NCI-H446 (cell line): ENCODE measurements around the gene ELOVL5.
A peak's percentile ranks its signal among the peaks of the same experiment; 100 is the strongest.
"Not testable (repeated sequence)": the region's sequence is repeated elsewhere in the genome, so short reads cannot be mapped to it uniquely, and the experiment has no call there.

Experiments used
- DNase-seq, 2 experiments: peaks; one replicate each; lab custom pipeline; 2025; lab: John Stamatoyannopoulos, UW

The ELOVL5 gene

DNA sequence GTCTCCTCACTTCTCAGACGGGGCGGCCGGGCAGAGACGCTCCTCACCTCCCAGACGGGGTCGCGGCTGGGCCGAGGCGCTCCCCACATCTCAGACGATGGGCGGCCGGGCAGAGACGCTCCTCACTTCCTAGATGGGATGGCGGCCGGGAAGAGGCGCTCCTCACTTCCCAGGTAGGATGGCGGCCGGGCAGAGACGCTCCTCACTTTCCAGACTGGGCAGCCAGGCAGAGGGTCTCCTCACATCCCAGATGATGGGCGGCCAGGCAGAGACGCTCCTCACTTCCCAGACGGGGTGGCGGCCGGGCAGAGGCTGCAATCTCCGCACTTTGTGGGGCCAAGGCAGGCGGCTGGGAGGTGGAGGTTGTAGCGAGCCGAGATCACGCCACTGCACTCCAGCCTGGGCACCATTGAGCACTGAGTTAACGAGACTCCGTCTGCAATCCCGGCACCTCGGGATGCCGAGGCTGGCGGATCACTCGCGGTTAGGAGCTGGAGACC lies 43.2 kb downstream of the ELOVL5 start:
- DNase-seq: not testable (repeated sequence)

GRCh38 chr6:53304953-53305352 lies 43.8 kb downstream of the ELOVL5 start:
- not testable (repeated sequence) for DNase-seq

DNA sequence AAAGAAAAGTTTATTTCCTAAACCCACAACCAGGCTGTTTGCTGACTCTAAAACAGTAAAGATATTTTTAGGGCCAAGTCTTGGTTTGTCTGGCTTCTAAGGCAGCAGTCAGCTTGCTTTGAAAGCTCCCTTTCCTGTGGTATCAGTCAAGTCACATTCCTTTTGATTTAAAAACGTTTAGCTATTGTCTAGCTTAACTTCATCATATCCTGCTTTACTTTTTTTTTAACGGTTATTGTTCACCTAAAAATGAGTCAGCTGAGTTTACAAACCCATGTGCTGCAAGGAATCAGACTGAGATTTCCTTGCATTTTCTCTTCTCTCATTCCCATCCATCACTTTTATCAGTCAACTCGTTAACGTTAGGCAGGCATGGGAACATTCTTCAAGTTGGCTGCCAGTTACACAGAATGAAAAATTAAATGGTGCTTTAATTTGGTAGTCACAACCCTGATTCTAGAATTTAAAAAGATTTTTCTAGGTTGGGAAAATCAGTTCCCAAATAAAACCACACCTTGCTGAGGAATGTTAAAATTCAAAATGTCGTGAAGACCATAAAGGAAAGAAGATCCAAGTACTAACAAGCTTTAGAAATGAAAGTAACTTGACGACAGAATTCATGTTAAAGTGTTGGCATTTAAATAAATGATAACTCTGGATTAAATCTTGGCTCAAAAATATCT lies 45.9 kb downstream of the ELOVL5 start:
- no peak for DNase-seq

DNA sequence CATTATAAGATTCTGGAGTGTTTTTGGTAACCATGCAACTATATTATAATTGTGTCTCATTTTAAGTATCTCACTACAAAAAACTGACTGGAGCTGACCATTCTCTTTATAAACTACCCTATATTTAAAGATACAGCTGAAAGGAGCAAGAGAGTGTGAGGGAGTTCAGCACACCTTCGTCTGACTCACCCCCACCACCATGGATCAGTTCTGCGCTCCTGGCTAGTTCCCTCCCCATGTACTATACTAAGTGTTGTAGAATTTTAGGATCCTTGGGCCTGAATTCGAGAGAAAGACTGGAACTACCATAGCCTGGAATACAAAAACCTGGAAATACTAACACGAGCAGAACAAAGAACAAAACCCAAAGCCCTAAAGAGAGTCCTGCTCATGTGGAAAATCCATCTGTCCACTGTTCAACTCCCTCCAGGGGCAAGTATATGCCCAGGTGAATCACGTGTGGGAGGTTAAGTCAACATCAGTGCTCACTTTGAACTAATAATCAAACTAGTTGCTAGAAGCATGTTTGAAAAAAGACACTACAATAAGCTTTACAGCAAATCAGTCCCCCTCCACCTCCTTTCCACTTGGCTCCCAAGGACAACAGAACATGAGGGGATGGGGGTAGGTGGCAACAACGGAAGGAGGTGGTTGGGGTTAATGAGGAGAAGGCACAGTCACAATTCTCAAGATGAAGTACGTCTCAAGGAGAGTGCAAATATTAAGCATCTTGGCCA lies 46.8 kb downstream of the ELOVL5 start:
- DNase-seq: no peak

- DNase-seq: no peak
Measured at GRCh38 chr6:53300656-53301551, 47.8 kb downstream of the ELOVL5 start.

- DNase-seq: peak in 1 of 2 experiments; percentile 75
Measured at GRCh38 chr6:53299331-53300005, 49.3 kb downstream of the ELOVL5 start.

DNA sequence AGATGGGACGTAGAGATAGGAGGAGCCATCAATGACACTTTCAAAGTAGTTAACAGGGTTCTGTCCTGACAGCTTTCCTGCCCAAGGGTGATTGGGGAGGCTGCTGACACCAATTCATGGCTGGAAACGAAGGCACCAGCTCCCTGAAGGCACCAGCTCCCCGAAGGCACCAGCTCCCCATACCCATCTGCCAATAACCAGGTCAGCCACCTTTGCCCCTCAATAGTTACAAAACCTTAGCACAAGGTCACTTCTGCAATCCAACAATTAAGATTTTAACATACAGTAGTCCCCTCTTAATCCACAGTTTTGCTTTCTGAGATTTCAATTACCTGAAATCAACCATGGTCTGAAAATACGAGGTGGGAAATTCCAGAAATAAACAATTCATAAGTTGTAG lies 51.7 kb downstream of the ELOVL5 start:
- no peak for DNase-seq

GRCh38 chr6:53295176-53295575 lies 53.6 kb downstream of the ELOVL5 start:
- no peak for DNase-seq

DNA sequence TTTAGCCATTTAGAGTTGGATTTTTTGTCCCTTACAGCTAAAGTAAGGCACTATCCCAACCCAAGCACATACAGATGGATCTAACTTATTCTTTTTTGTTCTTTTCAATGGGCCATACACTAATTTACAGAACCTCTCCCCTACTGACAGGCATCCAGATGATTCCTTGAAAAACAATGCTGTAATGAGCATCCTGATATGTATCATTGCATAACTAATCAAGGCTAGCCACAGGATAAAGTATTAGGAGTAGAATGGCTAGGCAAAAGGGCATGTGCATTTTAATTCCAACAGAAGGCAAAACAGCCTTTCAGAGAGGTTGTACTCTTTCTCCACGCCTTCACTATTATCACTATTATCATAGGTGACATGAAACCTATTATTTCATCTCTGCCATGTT lies 54.1 kb downstream of the ELOVL5 start:
- DNase-seq: no peak

- DNase-seq: no peak
Measured at GRCh38 chr6:53294095-53294494, 54.7 kb downstream of the ELOVL5 start.

DNA sequence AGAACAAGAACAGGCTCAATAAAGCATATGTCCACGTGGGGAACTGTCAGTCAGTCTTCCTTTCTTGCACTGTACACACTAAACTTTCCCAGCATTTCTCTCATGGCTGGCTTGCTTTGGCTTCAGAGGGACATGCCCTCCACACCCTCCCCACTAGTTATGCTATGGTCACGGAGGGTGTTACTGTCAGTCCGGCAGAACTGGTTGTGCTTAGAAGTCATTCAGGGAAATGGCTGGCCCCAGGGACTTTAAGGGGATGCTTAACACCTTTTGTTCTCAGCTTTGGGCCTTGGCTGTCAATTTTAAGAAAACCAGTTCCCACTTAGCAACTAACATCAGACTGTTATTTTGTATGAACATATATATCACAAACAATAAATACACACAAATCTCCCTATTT lies 55.1 kb downstream of the ELOVL5 start:
- no peak for DNase-seq

DNA sequence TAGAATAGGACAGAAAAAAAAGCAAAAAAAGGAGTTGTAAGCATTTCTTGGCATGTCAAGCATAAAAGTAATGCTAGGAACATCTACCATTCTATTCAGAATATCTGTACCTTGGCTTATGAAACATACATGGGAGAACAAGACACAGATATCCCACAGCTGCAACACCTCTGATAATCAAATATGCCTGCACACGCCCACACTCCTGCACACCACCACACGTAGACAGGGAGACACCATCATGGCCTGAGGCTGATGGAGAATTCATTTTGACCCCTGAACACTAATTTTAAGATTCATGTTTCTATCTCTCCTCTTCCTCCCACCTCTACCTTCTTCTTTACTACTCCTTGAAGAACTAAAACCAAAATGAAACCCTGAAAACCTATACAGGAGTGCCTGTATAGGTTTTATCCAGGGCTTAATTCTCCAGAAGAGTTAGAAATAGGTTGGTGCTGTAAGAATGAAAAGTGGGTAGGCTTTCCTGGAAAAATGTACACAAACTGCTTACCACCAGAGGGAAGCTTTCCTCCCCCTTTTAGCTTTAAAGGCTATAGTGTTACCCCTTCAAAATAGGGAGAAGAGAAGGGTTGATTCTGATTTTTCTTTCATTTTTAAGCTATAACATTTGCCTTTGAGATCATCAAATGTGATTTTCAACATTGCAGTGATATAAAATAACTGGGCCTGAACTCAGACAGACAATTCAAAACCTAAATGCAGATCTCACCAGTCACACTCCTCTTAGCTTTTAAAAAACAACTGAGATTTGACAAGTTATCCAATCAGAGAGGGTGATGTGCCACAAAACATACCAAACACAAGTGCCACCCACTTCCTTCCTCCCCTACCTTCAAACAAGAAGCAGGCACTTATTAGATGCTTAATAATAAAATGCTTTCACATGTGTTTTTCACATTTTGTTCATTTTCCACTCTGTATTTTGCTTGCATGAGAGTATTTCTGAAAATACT lies 57.9 kb downstream of the ELOVL5 start:
- no peak for DNase-seq

- DNase-seq: no peak
Measured at GRCh38 chr6:53287336-53288225, 61.2 kb downstream of the ELOVL5 start.

DNA sequence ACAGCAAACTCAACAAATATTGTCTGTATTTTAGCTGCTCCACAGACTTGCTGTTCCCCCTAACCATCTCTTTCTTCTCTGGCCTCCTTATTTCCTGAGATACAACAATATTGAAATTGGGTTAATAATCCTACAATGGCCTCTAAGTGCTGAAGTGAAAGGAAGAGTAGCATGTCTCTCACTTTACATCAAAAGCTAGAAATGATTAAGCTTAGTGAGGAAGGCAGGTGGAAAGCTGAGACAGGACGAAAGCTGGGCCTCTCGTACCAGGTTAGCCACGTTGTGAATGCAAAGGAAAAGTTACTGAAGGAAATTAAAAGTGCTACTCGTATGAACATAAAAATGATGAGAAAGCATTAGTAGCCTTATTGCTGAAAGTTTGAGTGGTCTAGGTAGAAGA lies 63.8 kb downstream of the ELOVL5 start:
- DNase-seq: no peak

DNA sequence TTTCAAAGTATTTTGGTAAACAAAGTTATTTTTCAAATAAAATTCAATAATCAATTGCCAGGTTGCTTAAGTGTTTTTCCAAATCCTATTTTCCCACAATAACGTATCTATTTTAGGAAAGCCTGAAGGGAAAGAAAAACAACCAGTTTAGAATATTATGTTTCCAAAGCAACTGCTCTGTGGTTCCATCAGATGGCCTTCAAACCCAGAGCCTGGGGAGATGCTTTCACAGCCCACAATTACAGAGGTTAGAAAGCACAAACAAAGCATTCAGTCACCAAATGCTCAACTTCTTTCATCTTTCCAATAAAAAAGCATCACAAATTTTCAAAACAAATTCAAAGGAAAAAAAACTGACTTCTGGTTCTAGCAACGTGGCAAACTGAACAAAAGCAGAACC lies 66.0 kb downstream of the ELOVL5 start:
- no peak for DNase-seq

DNA sequence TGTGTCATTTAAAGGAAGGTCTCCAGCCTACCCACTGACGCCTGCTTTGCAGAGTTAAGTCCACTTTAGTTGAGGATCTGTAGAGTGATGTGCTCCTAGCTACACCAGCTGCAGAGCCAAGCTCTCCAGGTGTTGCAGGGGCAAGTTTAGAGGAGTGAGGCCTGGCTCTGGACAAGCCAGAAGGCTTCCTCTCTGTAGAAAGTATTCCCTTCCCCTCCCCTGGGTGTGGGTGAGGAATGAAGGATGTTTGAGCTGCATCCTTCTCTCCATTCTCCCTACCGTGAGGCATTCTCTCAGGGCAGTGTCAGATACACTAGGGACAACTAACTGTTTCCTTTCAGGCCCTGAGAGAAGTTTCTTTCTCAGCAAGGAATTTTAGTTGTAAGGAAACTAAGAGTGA lies 66.5 kb downstream of the ELOVL5 start:
- no peak for DNase-seq

- DNase-seq: no peak
Measured at GRCh38 chr6:53281518-53282215, 67.1 kb downstream of the ELOVL5 start.

GRCh38 chr6:53280207-53280606 lies 68.5 kb downstream of the ELOVL5 start:
- no peak for DNase-seq

- no peak for DNase-seq
Measured at GRCh38 chr6:53279293-53279692, 69.5 kb downstream of the ELOVL5 start.
